HPDE6-E6E7 (cell line): ENCODE results near the gene TBC1D5.
"Not testable (repeated sequence)": the region's sequence is repeated elsewhere in the genome, so short reads cannot be mapped to it uniquely, and the experiment has no call there.

Experiments used
- DNase-seq: peaks from one replicate; pipeline ENCODE4 v3.0.0; 2011; ENCODE audit warnings: missing footprints; ENCODE audit errors: extremely low spot score

The TBC1D5 gene

GRCh38 chr3:17707813-17708543, 34.5 kb downstream of the TBC1D5 start:
- DNase-seq: no peak

- DNase-seq: not testable (repeated sequence)
Measured at GRCh38 chr3:17705991-17706390, 36.4 kb downstream of the TBC1D5 start.

- DNase-seq: not testable (repeated sequence)
Measured at GRCh38 chr3:17699815-17700214, 42.6 kb downstream of the TBC1D5 start.

GRCh38 chr3:17695665-17696064, 46.8 kb downstream of the TBC1D5 start:
- not testable (repeated sequence) for DNase-seq

GRCh38 chr3:17693670-17693999, 48.8 kb downstream of the TBC1D5 start:
- not testable (repeated sequence) for DNase-seq

- DNase-seq: not testable (repeated sequence)
Measured at GRCh38 chr3:17692846-17693669, 49.4 kb downstream of the TBC1D5 start.

- no peak for DNase-seq
Measured at GRCh38 chr3:17687566-17687965, 54.9 kb downstream of the TBC1D5 start.

GRCh38 chr3:17686613-17687012, 55.8 kb downstream of the TBC1D5 start:
- no peak for DNase-seq

- no peak for DNase-seq
Measured at GRCh38 chr3:17683542-17684207, 58.8 kb downstream of the TBC1D5 start.

- no peak for DNase-seq
Measured at GRCh38 chr3:17680530-17680929, 61.9 kb downstream of the TBC1D5 start.

- no peak for DNase-seq
Measured at GRCh38 chr3:17678116-17678741, 64.2 kb downstream of the TBC1D5 start.

GRCh38 chr3:17674082-17674686, 68.2 kb downstream of the TBC1D5 start:
- DNase-seq: no peak

GRCh38 chr3:17672506-17672905, 69.9 kb downstream of the TBC1D5 start:
- DNase-seq: no peak

- no peak for DNase-seq
Measured at GRCh38 chr3:17670749-17671148, 71.7 kb downstream of the TBC1D5 start.

- no peak for DNase-seq
Measured at GRCh38 chr3:17664923-17665322, 77.5 kb downstream of the TBC1D5 start.

GRCh38 chr3:17656264-17656663, 86.2 kb downstream of the TBC1D5 start:
- no peak for DNase-seq

- no peak for DNase-seq
Measured at GRCh38 chr3:17655743-17656142, 86.7 kb downstream of the TBC1D5 start.

GRCh38 chr3:17649748-17650147, 92.7 kb downstream of the TBC1D5 start:
- not testable (repeated sequence) for DNase-seq

GRCh38 chr3:17648630-17649355, 93.6 kb downstream of the TBC1D5 start:
- DNase-seq: not testable (repeated sequence)

- DNase-seq: no peak
Measured at GRCh38 chr3:17645074-17645698, 97.2 kb downstream of the TBC1D5 start.

GRCh38 chr3:17643691-17644090, 98.7 kb downstream of the TBC1D5 start:
- DNase-seq: no peak
